RWPE2 (cell line): Measurements from ENCODE around the gene PTPRK.

Source experiments
- ATAC-seq: fragments of 200-7000 bp; cut with Tn5 transposase; 3 replicates; pipeline ENCODE4 v1.9.1; 2021; ENCODE audit warnings: low read depth
- DNase-seq: peaks from one replicate; pipeline ENCODE4 v3.0.0-alpha.2; 2020; ENCODE audit warnings: low spot score
- H3K27ac ChIP-seq: fragments of 450-650 bp; 2 replicates; pipeline ENCODE4 v1.5.1; 2017; ENCODE audit warnings: mild to moderate bottlenecking; ENCODE audit not compliant: poor library complexity, severe bottlenecking
- H3K27me3 ChIP-seq: fragments of 250-450 bp; sonication (Bioruptor Pico); 2 replicates; pipeline ENCODE4 v1.5.1; 2021; ENCODE audit warnings: mild to moderate bottlenecking, moderate library complexity; ENCODE audit not compliant: insufficient read depth, poor library complexity, severe bottlenecking
- H3K36me3 ChIP-seq: fragments of 250-450 bp; sonication (Bioruptor Pico); 2 replicates; pipeline ENCODE4 v1.5.1; 2020; ENCODE audit warnings: low read depth, mild to moderate bottlenecking, moderate library complexity
- H3K4me1 ChIP-seq: fragments of 250-450 bp; sonication (Bioruptor Pico); 2 replicates; pipeline ENCODE4 v1.5.1; 2021; ENCODE audit warnings: mild to moderate bottlenecking, moderate library complexity; ENCODE audit not compliant: insufficient read depth, poor library complexity, severe bottlenecking
- H3K4me3 ChIP-seq: fragments of 250-450 bp; sonication (Bioruptor Pico); 2 replicates; pipeline ENCODE4 v1.5.1; 2021; ENCODE audit warnings: mild to moderate bottlenecking, moderate library complexity; ENCODE audit not compliant: severe bottlenecking
- H3K9me3 ChIP-seq: fragments of 250-450 bp; sonication (Bioruptor Pico); 2 replicates; pipeline ENCODE4 v1.5.1; 2021; ENCODE audit warnings: mild to moderate bottlenecking, moderate library complexity; ENCODE audit not compliant: severe bottlenecking
- TF ChIP-seq, protein P1 (sequence below): fragments of 450-650 bp; IDR thresholded peaks from one replicate; pipeline ENCODE4 v1.5.1; 2017; ENCODE audit warnings: mild to moderate bottlenecking, moderate library complexity; ENCODE audit not compliant: poor library complexity, severe bottlenecking

Gene PTPRK

DNA sequence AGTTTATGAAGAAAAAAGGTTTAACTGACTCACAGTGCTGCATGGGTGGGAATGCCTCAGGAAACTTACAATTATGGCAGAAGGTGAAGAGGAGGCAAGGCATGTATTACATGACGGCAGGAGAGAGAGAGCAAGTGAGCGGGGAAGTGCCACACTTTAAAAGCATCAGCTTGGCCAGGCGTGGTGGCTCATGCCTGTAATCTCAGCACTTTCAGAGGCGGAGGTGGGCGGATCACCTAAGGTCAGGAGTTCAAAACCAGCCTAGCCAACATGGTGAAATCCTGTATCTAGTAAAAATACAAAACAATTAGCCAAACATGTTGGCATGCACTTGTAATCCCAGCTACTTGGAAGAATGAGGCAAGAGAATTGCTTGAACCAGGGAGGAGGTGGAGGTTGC lies 406.2 kb downstream of the PTPRK start:
- Histone ChIP-seq H3K4me3 (no peak overlapping the region), H3K27me3 (no peaks in the 10 kb centered on the region), H3K36me3 (peaks cover 3% of the 10 kb centered on the region; the same call in 1 of the 2 replicates), H3K9me3 (no peaks in the 10 kb centered on the region), H3K4me1 (no peaks in the 10 kb centered on the region), H3K27ac (no peak overlapping the region)
- TF ChIP-seq, protein P1, sequence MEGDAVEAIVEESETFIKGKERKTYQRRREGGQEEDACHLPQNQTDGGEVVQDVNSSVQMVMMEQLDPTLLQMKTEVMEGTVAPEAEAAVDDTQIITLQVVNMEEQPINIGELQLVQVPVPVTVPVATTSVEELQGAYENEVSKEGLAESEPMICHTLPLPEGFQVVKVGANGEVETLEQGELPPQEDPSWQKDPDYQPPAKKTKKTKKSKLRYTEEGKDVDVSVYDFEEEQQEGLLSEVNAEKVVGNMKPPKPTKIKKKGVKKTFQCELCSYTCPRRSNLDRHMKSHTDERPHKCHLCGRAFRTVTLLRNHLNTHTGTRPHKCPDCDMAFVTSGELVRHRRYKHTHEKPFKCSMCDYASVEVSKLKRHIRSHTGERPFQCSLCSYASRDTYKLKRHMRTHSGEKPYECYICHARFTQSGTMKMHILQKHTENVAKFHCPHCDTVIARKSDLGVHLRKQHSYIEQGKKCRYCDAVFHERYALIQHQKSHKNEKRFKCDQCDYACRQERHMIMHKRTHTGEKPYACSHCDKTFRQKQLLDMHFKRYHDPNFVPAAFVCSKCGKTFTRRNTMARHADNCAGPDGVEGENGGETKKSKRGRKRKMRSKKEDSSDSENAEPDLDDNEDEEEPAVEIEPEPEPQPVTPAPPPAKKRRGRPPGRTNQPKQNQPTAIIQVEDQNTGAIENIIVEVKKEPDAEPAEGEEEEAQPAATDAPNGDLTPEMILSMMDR = no peak
- no peak for ATAC-seq
- no peak for DNase-seq

DNA sequence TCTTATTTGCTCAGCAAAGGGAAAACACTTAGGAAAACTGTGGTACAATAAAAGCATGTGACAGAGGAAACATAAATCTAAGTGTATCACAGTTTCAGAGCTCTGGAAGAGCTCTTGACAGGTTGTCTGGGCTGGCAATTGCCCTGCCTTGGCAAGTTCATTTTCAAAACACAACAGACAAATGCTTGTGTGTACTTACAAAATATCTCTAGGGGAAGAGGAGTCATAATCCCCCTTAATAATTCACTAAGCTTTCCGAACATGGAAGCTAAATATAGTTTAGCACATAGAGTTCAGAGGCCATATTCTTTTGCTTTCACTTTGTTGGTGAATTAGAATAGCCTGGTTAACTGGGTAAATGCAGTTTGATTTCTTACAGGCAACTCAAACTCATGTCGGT lies 407.9 kb downstream of the PTPRK start:
- ATAC-seq = no peak
- no peaks in the 10 kb centered on the region for H3K27me3 ChIP-seq
- H3K4me1 ChIP-seq = no peaks in the 10 kb centered on the region
- H3K4me3 ChIP-seq = no peak overlapping the region
- TF ChIP-seq, protein P1 = no peak
- H3K27ac ChIP-seq = no peak overlapping the region
- H3K9me3 ChIP-seq = no peaks in the 10 kb centered on the region
- no peak for DNase-seq
- H3K36me3 ChIP-seq = peaks cover 3% of the 10 kb centered on the region; the same call in 1 of the 2 replicates

DNA sequence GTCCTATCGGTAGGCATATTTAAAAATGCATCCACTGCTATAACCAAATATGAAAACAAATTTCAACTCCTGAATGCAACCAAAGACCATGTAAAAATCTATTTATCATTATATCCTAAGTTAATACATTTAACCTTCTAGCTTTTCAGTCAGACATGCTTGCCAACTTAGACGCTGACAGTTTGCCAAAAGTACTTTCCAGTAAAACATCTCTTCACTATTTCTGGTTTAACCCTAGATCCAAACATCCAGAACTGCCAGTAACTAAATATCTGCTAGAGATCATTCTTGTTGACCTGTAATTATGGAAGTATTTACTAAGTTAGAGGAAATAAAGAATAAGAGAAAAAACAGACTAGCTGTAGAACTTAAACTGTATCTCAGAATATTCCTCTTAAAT lies 409.3 kb downstream of the PTPRK start:
- DNase-seq (no peak), ATAC-seq (no peak)
- Histone ChIP-seq H3K4me1 (no peaks in the 10 kb centered on the region), H3K27me3 (no peaks in the 10 kb centered on the region), H3K9me3 (no peaks in the 10 kb centered on the region), H3K36me3 (peaks cover 3% of the 10 kb centered on the region; the same call in 1 of the 2 replicates), H3K27ac (no peak overlapping the region), H3K4me3 (no peak overlapping the region)
- TF ChIP-seq, protein P1 = no peak

DNA sequence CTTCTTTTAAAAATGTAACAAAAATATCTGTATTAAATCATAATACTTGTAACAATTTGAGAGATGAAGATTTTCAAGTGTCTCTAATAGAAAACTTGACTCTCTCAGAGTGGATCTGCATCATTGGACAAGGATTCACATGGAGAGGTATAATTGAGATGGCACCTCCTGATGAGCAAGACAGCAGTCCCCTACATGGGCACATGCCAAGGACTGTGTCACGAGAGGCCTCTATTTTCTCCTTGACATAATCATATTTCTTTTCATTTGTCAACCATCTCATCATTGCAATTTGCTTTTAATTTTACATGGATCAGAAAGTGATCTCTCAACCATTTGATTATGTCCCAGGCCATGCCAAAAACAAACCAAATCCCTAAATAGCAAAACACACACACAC lies 412.7 kb downstream of the PTPRK start:
- DNase-seq (no peak), ATAC-seq (no peak)
- H3K9me3 ChIP-seq = no peaks in the 10 kb centered on the region

DNA sequence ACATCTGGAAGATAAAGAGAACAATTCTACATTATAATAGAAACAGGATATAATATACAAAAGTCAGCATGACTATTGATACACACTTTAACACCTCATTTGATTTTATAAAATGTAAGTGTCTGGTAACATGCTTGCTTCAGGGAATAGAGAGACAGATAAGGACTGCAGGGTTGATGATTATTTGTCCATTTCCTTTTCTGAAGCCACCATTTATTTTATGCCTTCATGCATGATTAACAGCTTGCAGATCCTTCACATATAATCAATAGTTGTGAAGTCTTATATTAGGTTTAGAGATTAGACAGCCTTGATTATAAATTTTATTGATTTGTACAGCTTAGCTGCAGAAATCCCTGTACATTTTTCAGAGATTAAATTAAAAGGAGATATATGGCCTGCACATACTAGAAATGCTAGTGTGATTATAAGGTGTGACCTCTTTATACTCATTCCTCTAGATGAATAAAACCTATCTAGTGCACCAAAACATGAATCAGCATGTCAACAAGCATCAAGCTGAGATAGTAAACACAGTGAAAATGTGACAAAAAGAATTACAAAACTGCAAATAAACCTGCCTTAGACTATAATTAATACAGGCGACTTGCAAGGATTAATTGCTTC lies 420.7 kb downstream of the PTPRK start:
- no peak overlapping the region for H3K4me3 ChIP-seq
- ATAC-seq (no peak), DNase-seq (no peak)
- 0 out of 2 replicates have a peak, but pooled peaks cover 6% of the 10 kb centered on the region for H3K36me3 ChIP-seq
- no peak overlapping the region for H3K27ac ChIP-seq
- H3K27me3 ChIP-seq = no peaks in the 10 kb centered on the region
- no peaks in the 10 kb centered on the region for H3K4me1 ChIP-seq
- H3K9me3 ChIP-seq = no peaks in the 10 kb centered on the region
- TF ChIP-seq, protein P1 = no peak

More for the DNA sequence above, 412.7 kb downstream of the PTPRK start:
- Histone ChIP-seq H3K4me3 (no peak overlapping the region), H3K4me1 (no peaks in the 10 kb centered on the region), H3K27me3 (no peaks in the 10 kb centered on the region), H3K36me3 (no peaks in the 10 kb centered on the region), H3K27ac (no peak overlapping the region)
- TF ChIP-seq, protein P1 = no peak
